Activated T-cell treated with anti-CD3 and anti-CD28 coated beads, Interleukin-2, amount 50 U/mL, for 72 hours (primary cell): ENCODE measurements around the gene KRT16. TPM values are rescaled to one million over a fixed set of nuclear protein-coding genes. Genes with fewer than 3 reads are reported as not detected.
"Not testable (repeated sequence)": the region's sequence is repeated elsewhere in the genome, so short reads cannot be mapped to it uniquely, and the experiment has no call there.

Experiments used
- ATAC-seq, 2 donors: fragments of 150-1000 bp; cut with Tn5 transposase; replicated peaks in 1 of 2; 2 replicates each; pipeline ENCODE4 v1.10.0; 2021; ENCODE audit warnings: moderate library complexity in 2 of 2, mild to moderate bottlenecking in 1 of 2
- DNase-seq, 2 donors: peaks; one replicate each; pipeline ENCODE4 v3.0.0; 2021 to 2022; ENCODE audit warnings: mixed read lengths in 1 of 2
- H3K27ac Mint-ChIP-seq: one replicate; pipeline ENCODE4 v1.8.0; 2022; ENCODE audit warnings: mild to moderate bottlenecking, moderate library complexity, mixed read lengths
- H3K27me3 Mint-ChIP-seq: one replicate; pipeline ENCODE4 v1.8.0; 2022; ENCODE audit warnings: low read depth, mixed read lengths
- H3K36me3 Mint-ChIP-seq, 2 donors: one replicate each; pipeline ENCODE4 v1.8.0; 2022; ENCODE audit warnings: mixed read lengths in 2 of 2, mild to moderate bottlenecking in 1 of 2; ENCODE audit not compliant: insufficient read depth in 2 of 2
- H3K4me1 Mint-ChIP-seq: one replicate; pipeline ENCODE4 v1.8.0; 2022; ENCODE audit warnings: low read depth, mixed read lengths
- H3K4me3 Mint-ChIP-seq, 2 donors: one replicate each; pipeline ENCODE4 v1.8.0; 2022; ENCODE audit warnings: mild to moderate bottlenecking in 2 of 2, mixed read lengths in 2 of 2, moderate library complexity in 2 of 2
- H3K9me3 Mint-ChIP-seq, 2 donors: one replicate each; pipeline ENCODE4 v1.8.0; 2022; ENCODE audit warnings: mixed read lengths in 2 of 2
- total RNA-seq, 2 donors: library from RNA; stranded (reverse); gene quantifications; one replicate each; pipeline ENCODE4 v1.2.3, GENCODE V29; 2022

Gene KRT16
- not detected for total RNA-seq

- ATAC-seq, DNase-seq, H3K9me3 Mint-ChIP-seq, H3K4me3 Mint-ChIP-seq, H3K4me1 Mint-ChIP-seq, H3K27ac Mint-ChIP-seq, H3K36me3 Mint-ChIP-seq: not testable (repeated sequence)
- peaks cover 16% of the 10 kb centered on the region for H3K27me3 Mint-ChIP-seq
Observed at GRCh38 chr17:41612376-41613160, at the start of gene KRT16. TSS of gene KRT16 (minus strand) at chr17:41612767. CDS start at chr17:41612688, 79 bp downstream.

- no peaks in the 10 kb centered on the region for H3K27me3 Mint-ChIP-seq
- peaks cover 10% of the 10 kb centered on the region for H3K4me1 Mint-ChIP-seq
- no peak overlapping the region for H3K27ac Mint-ChIP-seq
- ATAC-seq: no peak
- no peak overlapping the region for H3K4me3 Mint-ChIP-seq
- H3K9me3 Mint-ChIP-seq: no peaks in the 10 kb centered on the region
- DNase-seq: no peak
- no peaks in the 10 kb centered on the region for H3K36me3 Mint-ChIP-seq
Observed at GRCh38 chr17:41660221-41660711, 47.7 kb upstream of the KRT16 start.

GRCh38 chr17:41659427-41660212, 47.1 kb upstream of the KRT16 start:
- DNase-seq (no peak), ATAC-seq (no peak)
- H3K9me3 Mint-ChIP-seq: no peaks in the 10 kb centered on the region
- H3K36me3 Mint-ChIP-seq: no peaks in the 10 kb centered on the region
- no peaks in the 10 kb centered on the region for H3K27me3 Mint-ChIP-seq
- no peak overlapping the region for H3K4me3 Mint-ChIP-seq
- peaks cover 10% of the 10 kb centered on the region for H3K4me1 Mint-ChIP-seq
- no peak overlapping the region for H3K27ac Mint-ChIP-seq

GRCh38 chr17:41658846-41659245, 46.3 kb upstream of the KRT16 start:
- H3K27ac Mint-ChIP-seq: no peak overlapping the region
- ATAC-seq (no peak), DNase-seq (no peak)
- H3K27me3 Mint-ChIP-seq: no peaks in the 10 kb centered on the region
- H3K4me3 Mint-ChIP-seq: no peak overlapping the region
- H3K9me3 Mint-ChIP-seq: no peaks in the 10 kb centered on the region
- peaks cover 10% of the 10 kb centered on the region for H3K4me1 Mint-ChIP-seq
- H3K36me3 Mint-ChIP-seq: no peaks in the 10 kb centered on the region

- Mint-ChIP-seq H3K36me3 (no peaks in the 10 kb centered on the region), H3K4me3 (no peak overlapping the region), H3K9me3 (no peaks in the 10 kb centered on the region), H3K4me1 (peaks cover 2% of the 10 kb centered on the region), H3K27me3 (no peaks in the 10 kb centered on the region), H3K27ac (no peak overlapping the region)
- DNase-seq: no peak
- ATAC-seq: no peak
Observed at GRCh38 chr17:41657936-41658335, 45.4 kb upstream of the KRT16 start.

- ATAC-seq (no peak), DNase-seq (no peak)
- Mint-ChIP-seq H3K27ac (no peak overlapping the region), H3K4me3 (no peak overlapping the region), H3K36me3 (no peaks in the 10 kb centered on the region), H3K4me1 (no peaks in the 10 kb centered on the region), H3K27me3 (no peaks in the 10 kb centered on the region), H3K9me3 (no peaks in the 10 kb centered on the region)
Observed at GRCh38 chr17:41657176-41657754, 44.7 kb upstream of the KRT16 start.

GRCh38 chr17:41656249-41657023, 43.9 kb upstream of the KRT16 start:
- H3K27me3 Mint-ChIP-seq: no peaks in the 10 kb centered on the region
- H3K36me3 Mint-ChIP-seq: no peaks in the 10 kb centered on the region

GRCh38 chr17:41655611-41656111, 43.1 kb upstream of the KRT16 start:
- no peaks in the 10 kb centered on the region for H3K9me3 Mint-ChIP-seq
- no peaks in the 10 kb centered on the region for H3K4me1 Mint-ChIP-seq
- no peaks in the 10 kb centered on the region for H3K36me3 Mint-ChIP-seq
- no peaks in the 10 kb centered on the region for H3K27me3 Mint-ChIP-seq
- no peak overlapping the region for H3K27ac Mint-ChIP-seq
- DNase-seq: no peak
- no peak overlapping the region for H3K4me3 Mint-ChIP-seq
- ATAC-seq: no peak

More at GRCh38 chr17:41656249-41657023, 43.9 kb upstream of the KRT16 start:
- H3K9me3 Mint-ChIP-seq: no peaks in the 10 kb centered on the region
- no peak overlapping the region for H3K27ac Mint-ChIP-seq
- ATAC-seq (no peak), DNase-seq (no peak)
- no peaks in the 10 kb centered on the region for H3K4me1 Mint-ChIP-seq
- no peak overlapping the region for H3K4me3 Mint-ChIP-seq

- H3K36me3 Mint-ChIP-seq: no peaks in the 10 kb centered on the region
- no peak overlapping the region for H3K27ac Mint-ChIP-seq
- H3K4me3 Mint-ChIP-seq: no peak overlapping the region
- ATAC-seq: no peak
- H3K4me1 Mint-ChIP-seq: no peaks in the 10 kb centered on the region
- H3K9me3 Mint-ChIP-seq: no peaks in the 10 kb centered on the region
- H3K27me3 Mint-ChIP-seq: no peaks in the 10 kb centered on the region
- DNase-seq: no peak
Observed at GRCh38 chr17:41654678-41655607, 42.4 kb upstream of the KRT16 start.

- Mint-ChIP-seq H3K27me3 (no peaks in the 10 kb centered on the region), H3K4me3 (no peak overlapping the region), H3K27ac (no peak overlapping the region), H3K9me3 (no peaks in the 10 kb centered on the region), H3K36me3 (no peaks in the 10 kb centered on the region), H3K4me1 (no peaks in the 10 kb centered on the region)
- ATAC-seq (no peak), DNase-seq (no peak)
Observed at GRCh38 chr17:41653892-41654677, 41.5 kb upstream of the KRT16 start.

- no peak overlapping the region for H3K27ac Mint-ChIP-seq
- no peaks in the 10 kb centered on the region for H3K27me3 Mint-ChIP-seq
- H3K36me3 Mint-ChIP-seq: no peaks in the 10 kb centered on the region
- no peak for DNase-seq
- H3K4me1 Mint-ChIP-seq: peaks cover 4% of the 10 kb centered on the region
- no peak overlapping the region for H3K4me3 Mint-ChIP-seq
- no peak for ATAC-seq
- H3K9me3 Mint-ChIP-seq: no peaks in the 10 kb centered on the region
Observed at GRCh38 chr17:41653421-41653820, 40.9 kb upstream of the KRT16 start.
